NT2/D1 (cell line): ENCODE results near the gene ENDOU.

Source experiments
- SUZ12 ChIP-seq: IDR thresholded peaks from 2 replicates; pipeline ENCODE4 v1.6.1; 2011; ENCODE audit not compliant: insufficient read length, insufficient read depth; ENCODE audit errors: extremely low read depth
- YY1 ChIP-seq: IDR thresholded peaks from 2 replicates; pipeline ENCODE4 v1.6.1; 2011; ENCODE audit not compliant: insufficient read length, insufficient read depth
- ZNF274 ChIP-seq: IDR thresholded peaks from 2 replicates; pipeline ENCODE4 v1.6.1; 2011; ENCODE audit warnings: mild to moderate bottlenecking, low read depth, low read length

GRCh38 chr12:47698055-47698454, 27.2 kb downstream of the ENDOU start:
- TF ChIP-seq YY1 (no peak), ZNF274 (no peak), SUZ12 (no peak)
